IPS DF 4.7 (cell line): ENCODE results near the gene LRP11.
"Not testable (repeated sequence)": the region's sequence is repeated elsewhere in the genome, so short reads cannot be mapped to it uniquely, and the experiment has no call there.

Experiments used
- DNase-seq: peaks from one replicate; pipeline ENCODE4 v3.0.0-alpha.2; 2013; ENCODE audit warnings: low spot score; ENCODE audit errors: extremely low read depth

Gene LRP11, protein sequence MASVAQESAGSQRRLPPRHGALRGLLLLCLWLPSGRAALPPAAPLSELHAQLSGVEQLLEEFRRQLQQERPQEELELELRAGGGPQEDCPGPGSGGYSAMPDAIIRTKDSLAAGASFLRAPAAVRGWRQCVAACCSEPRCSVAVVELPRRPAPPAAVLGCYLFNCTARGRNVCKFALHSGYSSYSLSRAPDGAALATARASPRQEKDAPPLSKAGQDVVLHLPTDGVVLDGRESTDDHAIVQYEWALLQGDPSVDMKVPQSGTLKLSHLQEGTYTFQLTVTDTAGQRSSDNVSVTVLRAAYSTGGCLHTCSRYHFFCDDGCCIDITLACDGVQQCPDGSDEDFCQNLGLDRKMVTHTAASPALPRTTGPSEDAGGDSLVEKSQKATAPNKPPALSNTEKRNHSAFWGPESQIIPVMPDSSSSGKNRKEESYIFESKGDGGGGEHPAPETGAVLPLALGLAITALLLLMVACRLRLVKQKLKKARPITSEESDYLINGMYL

GRCh38 chr6:149863698-149864577 is at the start of gene LRP11:
Gene LRP11, minus strand, starts transcription at chr6:149864359. Its CDS starts 339 bp downstream, at chr6:149864020.
- DNase-seq, result no peak

DNA sequence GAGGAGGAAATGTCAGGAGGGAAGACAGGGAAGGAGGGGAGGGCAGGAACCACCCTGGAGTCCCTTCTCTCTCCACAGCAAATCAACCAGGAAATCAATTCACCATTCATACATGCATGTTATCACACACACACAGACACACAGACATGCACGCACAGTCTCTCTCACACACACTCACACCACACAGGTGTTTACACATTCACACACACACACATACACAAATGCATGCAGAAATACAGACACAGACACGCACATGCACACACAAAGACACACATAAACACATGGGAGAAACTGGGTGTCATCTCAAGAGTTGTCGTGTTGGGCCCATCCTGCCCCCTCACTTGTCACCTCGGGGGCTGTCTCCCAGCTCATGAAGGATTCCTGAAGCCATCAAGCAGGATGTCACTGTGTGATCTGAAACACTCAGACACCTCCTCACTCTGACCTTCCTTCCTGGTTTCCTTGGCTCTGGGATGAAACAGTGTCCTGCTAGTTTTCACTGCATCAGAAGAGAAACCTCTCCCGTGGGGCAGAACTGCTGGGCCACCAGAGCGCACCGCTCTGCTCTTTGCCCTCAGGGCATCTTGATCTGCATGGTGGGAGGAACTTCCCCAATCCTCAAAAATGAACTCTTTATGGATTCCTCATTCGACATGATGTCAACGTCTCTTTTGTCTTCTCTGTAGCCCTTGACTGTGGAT is 49.5 kb upstream of the LRP11 start:
- DNase-seq, result no peak

- DNase-seq, result no peak
Observed at GRCh38 chr6:149913085-149913484, 48.9 kb upstream of the LRP11 start.

- DNase-seq, result not testable (repeated sequence)
Observed at GRCh38 chr6:149912680-149913079, 48.5 kb upstream of the LRP11 start.

DNA sequence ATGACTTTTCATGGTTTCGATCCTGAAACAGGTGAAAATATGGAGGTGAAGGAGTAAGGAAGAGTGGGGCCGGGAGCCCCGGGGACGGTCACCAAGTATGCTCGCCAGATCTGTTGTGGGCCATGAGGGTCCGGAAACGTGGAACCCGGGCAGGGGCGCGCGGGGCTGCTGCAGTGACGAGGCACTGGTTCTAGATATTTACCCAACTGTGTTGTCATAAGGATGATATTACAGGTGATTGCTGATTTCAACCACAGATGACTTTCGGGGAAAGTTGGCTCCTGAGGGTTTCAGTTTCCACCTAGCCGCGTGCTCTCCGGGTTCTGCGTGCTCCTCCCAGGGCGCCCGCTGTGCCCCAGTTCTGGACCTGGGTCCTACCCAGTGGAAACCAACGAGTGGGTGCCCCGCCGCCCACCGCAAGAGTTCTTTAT is 46.6 kb upstream of the LRP11 start:
- no peak for DNase-seq

DNA sequence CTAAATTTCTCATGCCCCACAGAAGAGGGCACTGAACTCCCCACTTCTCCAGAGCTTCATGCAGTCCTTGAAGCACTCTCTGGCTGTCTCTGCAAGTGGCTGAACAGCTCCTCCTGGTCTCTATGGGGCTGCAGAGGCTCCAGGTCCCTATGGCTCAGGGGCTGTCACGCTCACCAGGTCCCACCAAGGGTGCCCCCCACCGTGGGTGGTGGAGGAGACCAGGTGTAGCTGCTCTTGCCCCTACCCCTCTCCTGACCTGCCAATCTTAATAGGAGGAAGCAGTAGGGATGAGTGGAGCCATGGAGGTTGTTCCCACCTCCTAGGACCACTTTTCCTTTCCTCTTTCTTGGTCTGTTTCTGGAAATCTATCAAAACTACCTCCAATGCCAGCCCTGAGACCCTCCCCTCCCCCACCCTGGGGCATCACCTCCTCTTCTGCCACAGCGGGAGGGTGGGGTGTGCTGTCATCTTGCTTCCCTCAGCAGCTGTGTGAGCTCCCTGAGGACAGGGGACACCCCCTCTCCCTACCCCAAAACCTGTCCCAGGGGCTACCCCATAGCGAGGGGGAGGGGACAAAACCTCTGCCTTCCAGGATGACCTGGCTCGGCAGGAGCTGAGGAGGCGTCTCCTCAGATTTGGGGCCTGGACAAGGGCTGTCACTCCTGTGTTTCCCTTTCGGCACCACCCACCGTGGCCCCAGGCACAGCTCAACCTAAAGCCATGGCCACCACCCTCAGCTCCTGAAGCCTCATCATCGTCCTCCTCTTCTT is 45.7 kb upstream of the LRP11 start:
- no peak for DNase-seq

- not testable (repeated sequence) for DNase-seq
Observed at GRCh38 chr6:149908480-149908879, 44.3 kb upstream of the LRP11 start.

GRCh38 chr6:149907317-149907716 is 43.2 kb upstream of the LRP11 start:
- DNase-seq, result no peak

DNA sequence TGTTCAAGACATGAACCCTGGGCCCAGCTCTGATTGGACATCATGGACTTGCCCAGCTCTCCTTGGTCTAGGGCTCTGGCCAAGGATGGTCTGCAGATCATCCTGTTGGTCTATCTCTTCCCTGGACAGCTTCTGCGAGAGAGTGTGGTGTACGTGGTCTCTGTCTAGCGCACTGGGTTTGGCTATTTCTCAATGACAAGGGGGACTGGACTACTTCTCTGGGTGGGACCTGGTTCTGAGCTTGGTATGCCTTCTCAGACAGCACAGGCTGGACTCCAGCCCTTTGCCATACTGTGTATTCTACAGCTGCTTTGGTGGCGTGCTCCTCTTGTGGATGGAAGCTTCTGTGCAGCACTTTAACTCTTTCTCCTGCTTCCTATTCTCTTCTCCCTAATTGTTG is 42.2 kb upstream of the LRP11 start:
- no peak for DNase-seq

DNA sequence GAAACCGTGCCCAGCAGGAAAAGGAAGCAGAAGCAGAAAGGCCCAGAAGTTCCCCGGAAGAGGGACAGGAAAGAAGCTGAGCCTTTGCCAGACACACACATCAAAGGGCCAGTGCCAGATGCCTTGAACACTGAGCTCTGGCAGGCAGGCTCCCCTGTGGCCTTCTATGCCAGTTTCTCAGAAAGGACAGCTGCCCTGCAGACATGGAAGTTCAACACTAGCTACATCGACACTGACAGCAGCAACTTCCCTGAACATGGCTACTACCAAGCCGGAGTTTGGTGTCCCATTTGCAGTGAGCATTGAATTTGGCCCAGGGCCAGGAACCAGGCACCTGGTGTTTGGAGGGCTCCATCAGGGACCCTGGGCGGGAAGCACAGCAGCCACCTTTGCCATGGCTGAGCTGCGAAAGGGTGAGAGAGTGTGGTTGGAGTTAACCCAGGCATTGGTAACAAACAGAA is 41.8 kb upstream of the LRP11 start:
- DNase-seq, result no peak

DNA sequence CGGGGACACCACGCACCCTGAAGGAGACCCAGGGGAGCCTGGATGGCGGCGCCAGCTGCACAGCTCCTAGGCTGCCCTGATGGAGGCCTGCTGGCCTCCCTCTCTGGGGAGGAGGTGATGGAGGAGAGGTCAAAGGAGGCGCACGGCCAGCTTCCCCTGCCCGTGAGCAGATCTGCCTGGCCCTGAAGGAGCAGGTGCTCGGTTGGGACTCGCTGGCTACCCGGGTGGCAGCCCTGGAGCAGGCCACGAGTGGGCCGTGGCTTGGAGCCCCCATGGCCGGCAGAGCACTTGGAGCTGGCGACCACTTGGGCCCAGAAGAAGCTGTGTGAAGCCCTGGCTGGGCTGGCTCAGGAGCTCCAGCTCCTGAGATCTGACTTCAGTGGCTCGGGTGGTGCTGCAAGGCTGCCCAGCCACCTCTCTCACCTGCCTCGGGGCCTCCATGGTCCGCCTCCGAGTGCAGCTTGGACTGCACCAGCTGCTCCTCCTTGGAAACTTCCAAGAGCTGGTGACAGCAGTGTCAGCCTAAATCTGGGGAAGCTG is 41.3 kb upstream of the LRP11 start:
- DNase-seq, result no peak

- no peak for DNase-seq
Observed at GRCh38 chr6:149904661-149905370, 40.7 kb upstream of the LRP11 start.

DNA sequence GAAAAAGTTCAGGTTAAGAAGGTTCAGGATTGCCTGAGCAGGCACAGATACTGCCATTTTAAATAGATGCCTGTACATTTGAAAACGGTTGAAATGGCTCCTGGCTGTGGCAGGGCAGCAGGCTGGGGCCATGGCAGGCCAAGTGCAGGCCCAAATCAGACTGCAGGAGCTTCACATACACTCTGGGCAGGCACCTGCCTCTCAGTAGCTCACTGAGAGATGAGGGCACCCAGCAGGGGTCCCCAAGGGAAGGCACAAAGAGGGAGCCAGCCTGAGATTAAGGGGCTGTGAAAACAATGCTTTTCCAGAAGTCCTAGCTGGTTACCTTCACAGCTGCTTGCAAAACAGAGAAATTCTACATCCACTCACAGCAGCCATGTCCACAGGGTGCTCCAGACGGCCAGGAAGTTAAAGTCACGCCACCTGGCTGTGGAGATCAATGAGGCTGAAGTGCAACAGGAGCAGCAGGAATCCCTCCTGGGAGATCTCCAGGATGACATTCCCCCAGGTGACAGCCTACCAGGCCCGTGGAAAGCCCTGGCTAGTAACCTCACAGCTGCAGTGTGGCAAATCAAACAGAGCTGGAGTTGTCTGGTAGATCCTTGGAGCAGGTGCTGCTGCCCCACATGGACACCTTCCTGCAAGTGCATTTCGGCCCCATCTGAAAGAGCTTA is 39.9 kb upstream of the LRP11 start:
- DNase-seq, result no peak

GRCh38 chr6:149901444-149902140 is 37.4 kb upstream of the LRP11 start:
- no peak for DNase-seq

DNA sequence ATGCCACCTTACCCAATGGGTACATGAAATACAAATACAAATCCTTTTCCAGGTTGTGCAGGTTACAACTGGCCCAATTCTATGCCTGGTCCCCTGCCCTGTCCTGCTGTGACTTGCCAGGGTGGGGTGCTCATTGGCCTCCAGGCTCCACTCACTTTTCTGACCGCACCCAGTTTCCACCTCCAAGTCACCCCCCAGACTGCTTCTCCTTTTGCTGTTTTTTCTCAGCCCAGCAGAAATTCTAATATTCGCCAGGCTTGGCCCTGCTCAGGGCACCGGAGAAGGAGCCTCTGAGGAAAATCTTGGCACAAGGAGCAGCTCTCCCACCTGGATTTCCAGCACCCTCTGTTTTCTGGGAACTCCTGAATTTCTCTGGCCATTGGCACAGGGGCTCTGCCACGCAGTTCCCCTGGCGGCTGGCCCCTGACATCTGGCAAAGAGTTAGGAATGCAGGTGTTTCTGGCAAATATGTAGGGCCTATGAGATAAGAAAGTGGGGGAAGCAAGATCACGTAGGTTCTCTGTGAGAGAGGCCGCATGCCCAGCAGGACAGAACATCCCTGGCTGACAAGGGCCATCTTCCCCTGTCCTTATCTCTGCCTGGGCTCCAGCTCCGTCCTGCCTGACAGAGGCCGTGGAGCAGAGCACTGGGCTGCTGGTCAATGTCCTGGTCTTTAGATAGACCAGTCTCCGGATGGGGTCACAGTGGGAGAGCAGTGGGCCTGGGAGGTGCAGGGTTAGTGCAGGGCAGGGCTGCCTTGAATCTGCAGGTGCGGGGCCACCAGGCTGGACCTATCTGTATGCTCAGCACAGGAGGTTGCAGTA is 36.7 kb upstream of the LRP11 start:
- DNase-seq, result no peak

GRCh38 chr6:149899926-149900619 is 35.9 kb upstream of the LRP11 start:
- no peak for DNase-seq

- DNase-seq, result no peak
Observed at GRCh38 chr6:149899486-149899885, 35.3 kb upstream of the LRP11 start.
